ENCODE measurements around the gene WWC2.
"Not testable (repeated sequence)": the region's sequence is repeated elsewhere in the genome, so short reads cannot be mapped to it uniquely, and the experiment has no call there.

The WWC2 gene

GRCh38 chr4:183118585-183118984, 19.5 kb downstream of the WWC2 start:
- Histone ChIP-seq H3K36me3 (ENCODE audit: control insufficient read depth in 5 of 5, insufficient read depth in 5 of 5, low read length in 5 of 5) (no peaks in the 10 kb centered on the region), H3K4me3 (ENCODE audit: low read depth in 1 of 5, low read length in 5 of 5) (no peak overlapping the region), H3K27me3 (ENCODE audit: control insufficient read depth in 5 of 5, insufficient read depth in 4 of 5, low read length in 5 of 5) (no peaks in the 10 kb centered on the region), H3K4me1 (ENCODE audit: control insufficient read depth in 5 of 5, insufficient read depth in 5 of 5, low read length in 5 of 5) (peaks cover 0 to 17% (median 12%) of the 10 kb centered on the region in 5 donors), H3K9ac (ENCODE audit: low read length in 5 of 5) (no peak overlapping the region), H3K27ac (ENCODE audit: low read depth, low read length) (no peak overlapping the region), H3K9me3 (ENCODE audit: control insufficient read depth in 5 of 5, low read length in 5 of 5) (no peaks in the 10 kb centered on the region)

- not testable (repeated sequence) for H3K9me3 ChIP-seq (ENCODE audit: control insufficient read depth in 5 of 5, low read length in 5 of 5); H3K27me3 ChIP-seq (ENCODE audit: control insufficient read depth in 5 of 5, insufficient read depth in 4 of 5, low read length in 5 of 5); H3K27ac ChIP-seq (ENCODE audit: low read depth, low read length); H3K4me3 ChIP-seq (ENCODE audit: low read depth in 1 of 5, low read length in 5 of 5); H3K36me3 ChIP-seq (ENCODE audit: control insufficient read depth in 5 of 5, insufficient read depth in 5 of 5, low read length in 5 of 5); H3K9ac ChIP-seq (ENCODE audit: low read length in 5 of 5)
- H3K4me1 ChIP-seq (ENCODE audit: control insufficient read depth in 5 of 5, insufficient read depth in 5 of 5, low read length in 5 of 5): peaks cover 0 to 36% (median 23%) of the 10 kb centered on the region in 5 donors
Observed at GRCh38 chr4:183121660-183122059, 22.6 kb downstream of the WWC2 start.

GRCh38 chr4:183124228-183124627, 25.2 kb downstream of the WWC2 start:
- peaks cover 0 to 26% (median 15%) of the 10 kb centered on the region in 5 donors for H3K4me1 ChIP-seq (ENCODE audit: control insufficient read depth in 5 of 5, insufficient read depth in 5 of 5, low read length in 5 of 5)
- peak overlapping the region in 2 of 5 donors; percentile 4 to 32 for H3K9ac ChIP-seq (ENCODE audit: low read length in 5 of 5)
- no peaks in the 10 kb centered on the region for H3K9me3 ChIP-seq (ENCODE audit: control insufficient read depth in 5 of 5, low read length in 5 of 5)
- no peaks in the 10 kb centered on the region for H3K36me3 ChIP-seq (ENCODE audit: control insufficient read depth in 5 of 5, insufficient read depth in 5 of 5, low read length in 5 of 5)
- H3K27ac ChIP-seq (ENCODE audit: low read depth, low read length): no peak overlapping the region
- H3K27me3 ChIP-seq (ENCODE audit: control insufficient read depth in 5 of 5, insufficient read depth in 4 of 5, low read length in 5 of 5): no peaks in the 10 kb centered on the region
- H3K4me3 ChIP-seq (ENCODE audit: low read depth in 1 of 5, low read length in 5 of 5): no peak overlapping the region

GRCh38 chr4:183124865-183125264, 25.8 kb downstream of the WWC2 start:
- no peaks in the 10 kb centered on the region for H3K9me3 ChIP-seq (ENCODE audit: control insufficient read depth in 5 of 5, low read length in 5 of 5)
- H3K27ac ChIP-seq (ENCODE audit: low read depth, low read length): no peak overlapping the region
- no peaks in the 10 kb centered on the region for H3K27me3 ChIP-seq (ENCODE audit: control insufficient read depth in 5 of 5, insufficient read depth in 4 of 5, low read length in 5 of 5)
- H3K4me3 ChIP-seq (ENCODE audit: low read depth in 1 of 5, low read length in 5 of 5): no peak overlapping the region
- no peak overlapping the region for H3K9ac ChIP-seq (ENCODE audit: low read length in 5 of 5)
- H3K36me3 ChIP-seq (ENCODE audit: control insufficient read depth in 5 of 5, insufficient read depth in 5 of 5, low read length in 5 of 5): no peaks in the 10 kb centered on the region
- H3K4me1 ChIP-seq (ENCODE audit: control insufficient read depth in 5 of 5, insufficient read depth in 5 of 5, low read length in 5 of 5): peaks cover 0 to 23% (median 13%) of the 10 kb centered on the region in 5 donors

- no peaks in the 10 kb centered on the region for H3K9me3 ChIP-seq (ENCODE audit: control insufficient read depth in 5 of 5, low read length in 5 of 5)
- H3K36me3 ChIP-seq (ENCODE audit: control insufficient read depth in 5 of 5, insufficient read depth in 5 of 5, low read length in 5 of 5): no peaks in the 10 kb centered on the region
- no peak overlapping the region for H3K9ac ChIP-seq (ENCODE audit: low read length in 5 of 5)
- H3K27ac ChIP-seq (ENCODE audit: low read depth, low read length): no peak overlapping the region
- H3K4me3 ChIP-seq (ENCODE audit: low read depth in 1 of 5, low read length in 5 of 5): no peak overlapping the region
- peaks cover 0 to 19% (median 13%) of the 10 kb centered on the region in 5 donors for H3K4me1 ChIP-seq (ENCODE audit: control insufficient read depth in 5 of 5, insufficient read depth in 5 of 5, low read length in 5 of 5)
- H3K27me3 ChIP-seq (ENCODE audit: control insufficient read depth in 5 of 5, insufficient read depth in 4 of 5, low read length in 5 of 5): no peaks in the 10 kb centered on the region
Observed at GRCh38 chr4:183129125-183129524, 30.1 kb downstream of the WWC2 start.

- H3K36me3 ChIP-seq (ENCODE audit: control insufficient read depth in 5 of 5, insufficient read depth in 5 of 5, low read length in 5 of 5): no peaks in the 10 kb centered on the region
- no peak overlapping the region for H3K27ac ChIP-seq (ENCODE audit: low read depth, low read length)
- H3K9ac ChIP-seq (ENCODE audit: low read length in 5 of 5): no peak overlapping the region
Observed at GRCh38 chr4:183129675-183130074, 30.6 kb downstream of the WWC2 start.

GRCh38 chr4:183130328-183131155, 31.5 kb downstream of the WWC2 start:
- H3K27ac ChIP-seq (ENCODE audit: low read depth, low read length): no peak overlapping the region

More at GRCh38 chr4:183129675-183130074, 30.6 kb downstream of the WWC2 start:
- peaks cover 0 to 17% (median 11%) of the 10 kb centered on the region in 5 donors for H3K4me1 ChIP-seq (ENCODE audit: control insufficient read depth in 5 of 5, insufficient read depth in 5 of 5, low read length in 5 of 5)
- no peak overlapping the region for H3K4me3 ChIP-seq (ENCODE audit: low read depth in 1 of 5, low read length in 5 of 5)
- no peaks in the 10 kb centered on the region for H3K27me3 ChIP-seq (ENCODE audit: control insufficient read depth in 5 of 5, insufficient read depth in 4 of 5, low read length in 5 of 5)
- no peaks in the 10 kb centered on the region for H3K9me3 ChIP-seq (ENCODE audit: control insufficient read depth in 5 of 5, low read length in 5 of 5)

GRCh38 chr4:183132081-183132480, 33.0 kb downstream of the WWC2 start:
- no peaks in the 10 kb centered on the region for H3K4me1 ChIP-seq (ENCODE audit: control insufficient read depth in 5 of 5, insufficient read depth in 5 of 5, low read length in 5 of 5)
- H3K4me3 ChIP-seq (ENCODE audit: low read depth in 1 of 5, low read length in 5 of 5): no peak overlapping the region
- no peak overlapping the region for H3K27ac ChIP-seq (ENCODE audit: low read depth, low read length)
- H3K9ac ChIP-seq (ENCODE audit: low read length in 5 of 5): no peak overlapping the region
- H3K36me3 ChIP-seq (ENCODE audit: control insufficient read depth in 5 of 5, insufficient read depth in 5 of 5, low read length in 5 of 5): no peaks in the 10 kb centered on the region
- H3K9me3 ChIP-seq (ENCODE audit: control insufficient read depth in 5 of 5, low read length in 5 of 5): no peaks in the 10 kb centered on the region
- no peaks in the 10 kb centered on the region for H3K27me3 ChIP-seq (ENCODE audit: control insufficient read depth in 5 of 5, insufficient read depth in 4 of 5, low read length in 5 of 5)

More at GRCh38 chr4:183130328-183131155, 31.5 kb downstream of the WWC2 start:
- H3K4me3 ChIP-seq (ENCODE audit: low read depth in 1 of 5, low read length in 5 of 5): no peak overlapping the region
- no peaks in the 10 kb centered on the region for H3K36me3 ChIP-seq (ENCODE audit: control insufficient read depth in 5 of 5, insufficient read depth in 5 of 5, low read length in 5 of 5)
- H3K4me1 ChIP-seq (ENCODE audit: control insufficient read depth in 5 of 5, insufficient read depth in 5 of 5, low read length in 5 of 5): peaks cover 0 to 9% (median 6%) of the 10 kb centered on the region in 5 donors
- no peak overlapping the region for H3K9ac ChIP-seq (ENCODE audit: low read length in 5 of 5)
- no peaks in the 10 kb centered on the region for H3K9me3 ChIP-seq (ENCODE audit: control insufficient read depth in 5 of 5, low read length in 5 of 5)
- no peaks in the 10 kb centered on the region for H3K27me3 ChIP-seq (ENCODE audit: control insufficient read depth in 5 of 5, insufficient read depth in 4 of 5, low read length in 5 of 5)

GRCh38 chr4:183132865-183133264, 33.8 kb downstream of the WWC2 start:
- Histone ChIP-seq H3K9me3 (ENCODE audit: control insufficient read depth in 5 of 5, low read length in 5 of 5) (no peaks in the 10 kb centered on the region), H3K4me3 (ENCODE audit: low read depth in 1 of 5, low read length in 5 of 5) (no peak overlapping the region), H3K4me1 (ENCODE audit: control insufficient read depth in 5 of 5, insufficient read depth in 5 of 5, low read length in 5 of 5) (no peaks in the 10 kb centered on the region), H3K36me3 (ENCODE audit: control insufficient read depth in 5 of 5, insufficient read depth in 5 of 5, low read length in 5 of 5) (no peaks in the 10 kb centered on the region), H3K27me3 (ENCODE audit: control insufficient read depth in 5 of 5, insufficient read depth in 4 of 5, low read length in 5 of 5) (no peaks in the 10 kb centered on the region), H3K27ac (ENCODE audit: low read depth, low read length) (no peak overlapping the region), H3K9ac (ENCODE audit: low read length in 5 of 5) (no peak overlapping the region)

GRCh38 chr4:183136855-183137254, 37.8 kb downstream of the WWC2 start:
- H3K4me1 ChIP-seq (ENCODE audit: control insufficient read depth in 5 of 5, insufficient read depth in 5 of 5, low read length in 5 of 5): peaks cover 0 to 9% (median 2%) of the 10 kb centered on the region in 5 donors
- no peak overlapping the region for H3K9ac ChIP-seq (ENCODE audit: low read length in 5 of 5)
- H3K4me3 ChIP-seq (ENCODE audit: low read depth in 1 of 5, low read length in 5 of 5): no peak overlapping the region
- H3K27me3 ChIP-seq (ENCODE audit: control insufficient read depth in 5 of 5, insufficient read depth in 4 of 5, low read length in 5 of 5): no peaks in the 10 kb centered on the region
- H3K9me3 ChIP-seq (ENCODE audit: control insufficient read depth in 5 of 5, low read length in 5 of 5): no peaks in the 10 kb centered on the region
- H3K27ac ChIP-seq (ENCODE audit: low read depth, low read length): no peak overlapping the region
- H3K36me3 ChIP-seq (ENCODE audit: control insufficient read depth in 5 of 5, insufficient read depth in 5 of 5, low read length in 5 of 5): no peaks in the 10 kb centered on the region

All from subcutaneous abdominal adipose tissue (tissue), 5 donors.